Thymus (tissue), 11 donors: ENCODE measurements around the gene ATP4A. TPM values are rescaled to one million over a fixed set of nuclear protein-coding genes. Genes with fewer than 3 reads are reported as not detected.
A peak's percentile ranks its signal among the peaks of the same experiment; 100 is the strongest.

Experiments
- DNase-seq, 9 donors: peaks; one replicate each; pipeline ENCODE4 v3.0.0-alpha.2; 2013; ENCODE audit warnings: low spot score in 9 of 9, low read depth in 6 of 9, missing footprints in 1 of 9
- H3K27ac ChIP-seq, 2 donors: one replicate each; pipeline ENCODE4 v1.5.1; 2013; ENCODE audit warnings: control low read depth in 1 of 2, low read depth in 1 of 2, low read length in 1 of 2, mild to moderate bottlenecking in 1 of 2, moderate library complexity in 1 of 2
- H3K27me3 ChIP-seq, 2 donors: one replicate each; pipeline ENCODE4 v1.5.1; 2013; ENCODE audit warnings: low read length in 1 of 2; ENCODE audit not compliant: control insufficient read depth in 2 of 2, insufficient read depth in 1 of 2
- H3K36me3 ChIP-seq, 2 donors: one replicate each; pipeline ENCODE4 v1.5.1; 2013; ENCODE audit warnings: low read length in 1 of 2, mild to moderate bottlenecking in 1 of 2, moderate library complexity in 1 of 2; ENCODE audit not compliant: control insufficient read depth in 2 of 2, insufficient read depth in 2 of 2
- H3K4me1 ChIP-seq, 2 donors: one replicate each; pipeline ENCODE4 v1.5.1; 2013; ENCODE audit warnings: low read length in 2 of 2; ENCODE audit not compliant: control insufficient read depth in 2 of 2, insufficient read depth in 2 of 2
- H3K4me3 ChIP-seq, 2 donors: one replicate each; pipeline ENCODE4 v1.5.1; 2013; ENCODE audit warnings: low read length in 2 of 2, control low read depth in 1 of 2, mild to moderate bottlenecking in 1 of 2
- H3K9me3 ChIP-seq, 2 donors: one replicate each; pipeline ENCODE4 v1.5.1; 2013; ENCODE audit warnings: low read length in 1 of 2, mild to moderate bottlenecking in 1 of 2; ENCODE audit not compliant: control insufficient read depth in 2 of 2, insufficient read depth in 1 of 2
- WGBS: extraction: QIAGEN DNeasy Blood & Tissue Kit; methylation state at CpG from one replicate; pipeline ENCODE4 v1.1.7; 2013; 5-methylcytosine and 5-hydroxymethylcytosine counted together
- polyA plus RNA-seq: library from polyadenylated mRNA; stranded (reverse); fragments of 200-250 nt; gene quantifications from one replicate; pipeline ENCODE4 v1.2.3, GENCODE V29; 2013
- total RNA-seq: library from RNA; stranded (reverse); fragments of 120-200 nt; gene quantifications from one replicate; pipeline ENCODE4 v1.2.4, GENCODE V29; 2013
- donor health status: healthy.

The ATP4A gene
- total and polyA plus RNA-seq, 2 donors: 0.42 to 1.1 TPM

GRCh38 chr19:35554076-35554475 lies 9.4 kb downstream of the ATP4A start:
- Histone ChIP-seq H3K27ac (no peak overlapping the region), H3K4me1 (peaks cover 2 to 7% of the 10 kb centered on the region in 2 donors), H3K36me3 (no peaks in the 10 kb centered on the region), H3K27me3 (peaks cover 9 to 38% of the 10 kb centered on the region in 2 donors), H3K9me3 (peaks cover 0 to 6% of the 10 kb centered on the region in 2 donors), H3K4me3 (no peak overlapping the region)
- WGBS: 85% methylated on average over 5 of the region's 5 CpGs
- DNase-seq: no peak

GRCh38 chr19:35553385-35554000 lies 10.0 kb downstream of the ATP4A start:
- peaks cover 7 to 32% of the 10 kb centered on the region in 2 donors for H3K27me3 ChIP-seq

GRCh38 chr19:35552534-35553384 lies 10.7 kb downstream of the ATP4A start:
- no peak overlapping the region for H3K4me3 ChIP-seq
- H3K36me3 ChIP-seq: no peaks in the 10 kb centered on the region
- no peaks in the 10 kb centered on the region for H3K4me1 ChIP-seq
- H3K9me3 ChIP-seq: no peaks in the 10 kb centered on the region
- H3K27me3 ChIP-seq: peaks cover 1 to 25% of the 10 kb centered on the region in 2 donors
- DNase-seq: no peak
- no peak overlapping the region for H3K27ac ChIP-seq
- WGBS: 89% methylated on average over 13 of the region's 13 CpGs

More at GRCh38 chr19:35553385-35554000, 10.0 kb downstream of the ATP4A start:
- H3K4me3 ChIP-seq: no peak overlapping the region
- no peak for DNase-seq
- no peaks in the 10 kb centered on the region for H3K36me3 ChIP-seq
- WGBS: 83% methylated on average over 14 of the region's 14 CpGs
- H3K4me1 ChIP-seq: peaks cover 2 to 5% of the 10 kb centered on the region in 2 donors
- no peak overlapping the region for H3K27ac ChIP-seq
- H3K9me3 ChIP-seq: peaks cover 0 to 6% of the 10 kb centered on the region in 2 donors

DNA sequence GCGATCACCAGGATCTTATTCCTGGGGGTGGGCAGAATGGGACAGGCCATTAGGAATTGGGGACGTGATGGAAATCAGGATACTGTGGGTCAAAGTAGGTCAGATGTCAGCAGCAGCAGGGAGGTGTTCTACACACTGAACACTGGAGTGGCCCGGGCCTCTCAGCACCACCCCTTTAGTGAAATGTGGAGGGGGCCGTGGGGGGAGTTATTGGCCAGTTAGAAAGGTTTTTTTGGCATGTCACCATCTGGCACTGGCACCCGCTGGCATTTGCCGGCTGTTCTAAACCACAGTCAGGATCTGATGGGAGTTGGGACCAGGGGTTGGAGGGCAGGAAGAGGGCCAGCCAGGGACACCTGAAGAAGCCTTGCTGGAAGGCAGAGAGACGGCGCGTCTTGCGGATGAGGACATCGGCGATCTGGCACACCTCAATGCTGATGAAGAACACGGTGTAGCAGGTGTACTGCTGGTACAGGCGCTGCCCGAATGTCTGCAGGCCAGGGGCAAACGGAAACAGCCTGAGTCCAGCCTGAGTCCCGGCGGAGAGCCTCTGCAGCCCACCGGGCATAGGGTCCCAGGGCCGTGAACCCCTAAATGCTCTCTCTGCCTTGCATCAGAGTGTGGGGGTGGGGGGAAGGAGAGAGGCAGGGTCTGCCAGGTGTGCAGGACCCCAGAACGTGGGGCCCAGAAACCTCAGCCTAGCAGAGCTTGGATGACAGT lies 12.2 kb downstream of the ATP4A start:
- Histone ChIP-seq H3K36me3 (peaks cover 0 to 4% of the 10 kb centered on the region in 2 donors), H3K4me1 (peaks cover 3 to 7% of the 10 kb centered on the region in 2 donors), H3K9me3 (no peaks in the 10 kb centered on the region), H3K27me3 (peaks cover 0 to 12% of the 10 kb centered on the region in 2 donors), H3K4me3 (no peak overlapping the region), H3K27ac (no peak overlapping the region)
- WGBS: 95% methylated on average over 21 of the region's 21 CpGs
- no peak for DNase-seq

DNA sequence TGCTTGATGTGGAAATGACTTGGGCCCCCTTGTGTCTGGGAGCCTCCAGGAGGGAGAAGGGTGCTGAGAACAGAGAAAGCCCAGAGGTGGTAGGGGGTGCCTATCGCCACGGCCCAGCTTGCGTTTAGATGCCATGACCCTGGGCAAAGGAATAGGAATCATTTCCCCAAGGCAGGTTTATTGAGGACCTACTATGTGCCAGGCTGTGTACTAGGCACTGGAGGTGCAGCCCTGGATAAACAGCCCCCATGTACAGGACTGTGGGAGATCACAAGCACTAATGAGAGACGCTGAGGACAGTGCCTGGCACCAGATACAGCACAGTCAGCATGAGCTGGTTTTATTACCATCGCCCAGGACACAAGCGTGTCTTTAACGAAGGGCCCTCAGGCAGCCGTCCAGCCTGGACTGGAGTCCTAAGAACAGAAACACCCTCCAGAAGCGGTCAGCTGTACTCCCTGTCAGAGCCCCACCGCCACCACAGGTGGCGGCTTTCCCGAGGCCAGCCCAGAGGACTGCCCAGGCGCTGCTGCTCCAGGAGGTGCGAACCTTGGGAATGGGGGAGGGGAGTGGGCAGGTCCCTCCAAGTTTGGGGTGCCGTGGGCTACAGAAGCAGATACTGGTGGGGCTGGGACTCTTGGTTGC lies 13.5 kb downstream of the ATP4A start:
- no peak overlapping the region for H3K27ac ChIP-seq
- no peaks in the 10 kb centered on the region for H3K9me3 ChIP-seq
- DNase-seq: no peak
- H3K27me3 ChIP-seq: peaks cover 0 to 3% of the 10 kb centered on the region in 2 donors
- WGBS: 96% methylated on average over 15 of the region's 15 CpGs
- H3K36me3 ChIP-seq: peaks cover 0 to 4% of the 10 kb centered on the region in 2 donors
- H3K4me3 ChIP-seq: no peak overlapping the region
- peaks cover 8 to 13% of the 10 kb centered on the region in 2 donors for H3K4me1 ChIP-seq

GRCh38 chr19:35549174-35549788 lies 14.2 kb downstream of the ATP4A start:
- DNase-seq: peak in 5 of 9 donors; percentile 43 to 78 (median 63)
- WGBS: 33% methylated on average over 6 of the region's 6 CpGs
- Histone ChIP-seq H3K36me3 (peaks cover 0 to 4% of the 10 kb centered on the region in 2 donors), H3K4me1 (peaks cover 8 to 19% of the 10 kb centered on the region in 2 donors), H3K27me3 (no peaks in the 10 kb centered on the region), H3K4me3 (no peak overlapping the region), H3K27ac (no peak overlapping the region), H3K9me3 (no peaks in the 10 kb centered on the region)

- no peak overlapping the region for H3K27ac ChIP-seq
- H3K27me3 ChIP-seq: no peaks in the 10 kb centered on the region
- no peaks in the 10 kb centered on the region for H3K9me3 ChIP-seq
- peaks cover 0 to 4% of the 10 kb centered on the region in 2 donors for H3K36me3 ChIP-seq
- no peak for DNase-seq
- H3K4me1 ChIP-seq: peaks cover 8 to 19% of the 10 kb centered on the region in 2 donors
- 96% methylated on average over 8 of the region's 8 CpGs for WGBS
- H3K4me3 ChIP-seq: peak overlapping the region; percentile 65 to 92
These were observed 16.9 kb downstream of the ATP4A start for GRCh38 chr19:35546532-35546931.

GRCh38 chr19:35545855-35546381 lies 17.5 kb downstream of the ATP4A start:
- DNase-seq: no peak
- no peaks in the 10 kb centered on the region for H3K9me3 ChIP-seq
- peak overlapping the region in 1 of 2 donors; percentile 37 for H3K27ac ChIP-seq
- 2% methylated on average over 27 of the region's 27 CpGs for WGBS
- H3K36me3 ChIP-seq: peaks cover 0 to 4% of the 10 kb centered on the region in 2 donors
- H3K4me3 ChIP-seq: peak overlapping the region; percentile 65 to 92
- H3K4me1 ChIP-seq: peaks cover 8 to 19% of the 10 kb centered on the region in 2 donors
- no peaks in the 10 kb centered on the region for H3K27me3 ChIP-seq
